Astrocyte (in vitro differentiated cells and primary cell): ENCODE measurements around the gene COP1.

Source experiments
- EZH2 ChIP-seq: IDR thresholded peaks from 2 replicates; pipeline ENCODE4 v1.6.1; 2012; ENCODE audit warnings: mild to moderate bottlenecking, low read length, inconsistent platforms; ENCODE audit not compliant: insufficient read depth
- TF ChIP-seq, protein P1 (sequence below): IDR thresholded peaks from 2 replicates; pipeline ENCODE4 v1.5.1; 2011; ENCODE audit warnings: low read depth, mild to moderate bottlenecking, inconsistent platforms, low read length, moderate library complexity; ENCODE audit not compliant: insufficient read depth

DNA sequence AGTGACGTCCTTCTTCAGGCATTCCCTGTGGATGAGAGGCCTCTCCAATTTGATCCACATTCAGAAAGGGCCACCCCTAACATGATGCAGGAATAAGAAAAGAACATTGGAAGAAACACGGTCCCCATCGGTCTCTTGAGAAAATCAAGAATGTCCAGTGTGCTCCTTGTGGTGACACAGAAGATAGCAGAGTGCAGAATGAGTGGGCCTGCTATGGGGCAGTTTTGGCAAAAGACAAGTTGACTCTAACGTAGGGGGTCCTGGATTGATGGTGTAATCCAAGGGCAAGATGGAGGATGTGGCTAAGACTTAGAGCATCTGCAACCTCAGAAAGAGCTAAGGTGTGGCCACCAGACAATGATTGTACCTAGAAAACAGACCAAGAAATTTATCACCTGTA lies 45.1 kb upstream of the COP1 start:
- no peak for TF ChIP-seq EZH2
- TF ChIP-seq, protein P1, sequence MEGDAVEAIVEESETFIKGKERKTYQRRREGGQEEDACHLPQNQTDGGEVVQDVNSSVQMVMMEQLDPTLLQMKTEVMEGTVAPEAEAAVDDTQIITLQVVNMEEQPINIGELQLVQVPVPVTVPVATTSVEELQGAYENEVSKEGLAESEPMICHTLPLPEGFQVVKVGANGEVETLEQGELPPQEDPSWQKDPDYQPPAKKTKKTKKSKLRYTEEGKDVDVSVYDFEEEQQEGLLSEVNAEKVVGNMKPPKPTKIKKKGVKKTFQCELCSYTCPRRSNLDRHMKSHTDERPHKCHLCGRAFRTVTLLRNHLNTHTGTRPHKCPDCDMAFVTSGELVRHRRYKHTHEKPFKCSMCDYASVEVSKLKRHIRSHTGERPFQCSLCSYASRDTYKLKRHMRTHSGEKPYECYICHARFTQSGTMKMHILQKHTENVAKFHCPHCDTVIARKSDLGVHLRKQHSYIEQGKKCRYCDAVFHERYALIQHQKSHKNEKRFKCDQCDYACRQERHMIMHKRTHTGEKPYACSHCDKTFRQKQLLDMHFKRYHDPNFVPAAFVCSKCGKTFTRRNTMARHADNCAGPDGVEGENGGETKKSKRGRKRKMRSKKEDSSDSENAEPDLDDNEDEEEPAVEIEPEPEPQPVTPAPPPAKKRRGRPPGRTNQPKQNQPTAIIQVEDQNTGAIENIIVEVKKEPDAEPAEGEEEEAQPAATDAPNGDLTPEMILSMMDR: no peak
